Heart right ventricle (tissue), 16 donors: Measurements from ENCODE around the gene CAMK4. TPM values are rescaled to one million over a fixed set of nuclear protein-coding genes. Genes with fewer than 3 reads are reported as not detected.

Experiments used
- ATAC-seq, 8 donors: fragments of 200-7000 bp; cut with Tn5 transposase; one replicate each; pipeline ENCODE4 v1.9.1; 2020; ENCODE audit warnings: mild to moderate bottlenecking in 8 of 8, moderate library complexity in 8 of 8, moderate number of reproducible peaks in 1 of 8
- DNase-seq, 2 donors: peaks; one replicate each; pipeline ENCODE4 v3.0.0-alpha.2; 2020
- H3K27ac ChIP-seq, 10 donors: fragments of 200-600 bp; sonication (generic) in 2 of 10; one replicate each; pipeline versions ENCODE4 v1.5.0 to v1.8.0; 2020 to 2022; ENCODE audit warnings: mild to moderate bottlenecking in 3 of 10
- H3K27me3 ChIP-seq, 7 donors: fragments of 200-600 bp; one replicate each; pipeline ENCODE4 v1.8.0; 2021 to 2022; ENCODE audit warnings: mild to moderate bottlenecking in 2 of 7
- H3K36me3 ChIP-seq, 9 donors: fragments of 200-600 bp; sonication (generic) in 1 of 9; one replicate each; pipeline versions ENCODE4 v1.5.0 to v1.8.0; 2020 to 2022; ENCODE audit warnings: mild to moderate bottlenecking in 2 of 9
- H3K4me1 ChIP-seq, 9 donors: fragments of 200-600 bp; sonication (generic) in 1 of 9; one replicate each; pipeline versions ENCODE4 v1.5.0 to v1.8.0; 2020 to 2022; ENCODE audit warnings: mild to moderate bottlenecking in 4 of 9
- H3K4me3 ChIP-seq, 10 donors: fragments of 200-600 bp; sonication (generic) in 2 of 10; one replicate each; pipeline versions ENCODE4 v1.5.0 to v1.8.0; 2020 to 2022; ENCODE audit warnings: mild to moderate bottlenecking in 7 of 10, moderate library complexity in 2 of 10
- H3K9me3 ChIP-seq, 11 donors: fragments of 200-600 bp in 10 of 11; sonication (generic) in 2 of 11; one replicate each; pipeline versions ENCODE4 v1.5.0 to v1.8.0; 2013 to 2022; ENCODE audit warnings: mild to moderate bottlenecking in 2 of 11, control low read depth in 1 of 11, moderate library complexity in 1 of 11
- CTCF ChIP-seq, 9 donors: fragments of 200-600 bp; sonication (generic) in 2 of 9; IDR thresholded peaks; one replicate each; pipeline versions ENCODE4 v1.5.0 to v1.8.0; 2021 to 2022; ENCODE audit warnings: antibody characterized with exemption in 9 of 9, mild to moderate bottlenecking in 5 of 9, moderate library complexity in 1 of 9
- WGBS, 2 donors: extraction: QIAGEN DNeasy Blood & Tissue Kit; methylation state at CpG; one replicate each; pipeline ENCODE4 v1.1.7; 2013; ENCODE audit warnings: inconsistent platforms in 1 of 2; 5-methylcytosine and 5-hydroxymethylcytosine counted together
- intact Hi-C, 10 donors: fragments of 100-400 bp; cut with DNase I; formaldehyde crosslinking; loops; one replicate each; pipeline versions ENCODE4 v1.11.1 to v1.14.2; 2022
- polyA plus RNA-seq, 2 donors: library from polyadenylated mRNA; stranded (reverse); fragments of 200-250 nt; gene quantifications; one replicate each; pipeline ENCODE4 v1.2.3, GENCODE V29; 2013
- total RNA-seq, 10 donors: library from RNA; stranded (reverse); fragmentation: NEBNext Ultra II Directional in 3 of 10; extraction: Animal tissue kit (Norgen Biotek cat#: 25700) in 3 of 10; gene quantifications; one replicate each; pipeline versions ENCODE4 v1.2.1 to v1.2.4, GENCODE V29; 2021 to 2023
- donor health status: Arrhythmogenic right ventricular cardiomyopathy.
- donor health status: ischemic (EF 13 %, LVEDD 7.1; RV severe dilation, severe dysfunction).
- donor health status: healthy with polysubstance abuse.
- donor health status: DM: no; HTN: yes; CAD: no.
- donor health status: DM: no; HTN: no; CAD: no.
- donor health status: ischemic (EF 25% LVEDD 6.9; RV normal size, moderate dysfunction).
- donor health status: ischemic (EF 25% LVEDD 5.7; RV mildly dilated, moderate dysfunction).
- donor health status: healthy.
- donor health status: DM: yes; HTN: yes; CAD: no.
- donor health status: Ischemic cardiomyopathy.
- donor health status: ischemic (EF 35%, LVEDD 5.7; RV mildly dilated, moderate dysfunction).
- donor health status: nonischemic (EF 11% LVEDD 7.7; RV severe dilation, severe dysfunction).
- donor health status: DM: yes; HTN: yes; CAD: no.
- donor health status: PGD.
- donor health status: ischemic (EF 29% LVEDD 5.4; RV normal size, mild dysfunction).
- donor health status: nonischemic (EF 23%, LVEDD 6.1; RV moderate dilation, normal function).

The CAMK4 gene
- total and polyA plus RNA-seq, 12 donors, result 0.02 to 2.0 (median 0.34) TPM; not detected in 1

DNA sequence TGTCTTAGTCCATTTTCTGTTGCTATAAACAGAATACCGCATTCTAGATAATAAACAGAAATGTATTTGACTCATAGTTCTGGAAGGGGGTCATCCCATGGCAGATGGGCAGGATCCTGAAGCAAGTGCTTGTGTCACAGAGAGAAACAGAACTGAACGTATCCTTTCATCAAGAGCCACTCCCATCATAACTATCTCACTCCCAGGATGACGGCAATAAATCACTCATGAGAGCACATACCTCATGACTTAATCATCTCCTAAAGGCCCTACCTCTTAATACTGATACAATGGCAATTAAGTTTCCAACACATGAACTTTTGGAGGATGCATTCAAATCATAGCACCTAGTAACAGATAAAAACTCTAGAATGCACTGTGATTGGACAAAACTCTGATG lies 142.9 kb downstream of the CAMK4 start:
- 74 to 77% methylated on average over 3 of the region's 3 CpGs for WGBS, 2 donors
- intact Hi-C loops, result no loop called here
- DNase-seq (no peak), ATAC-seq (no peak)
- Histone ChIP-seq H3K4me3 (no peak overlapping the region), H3K9me3 (no peaks in the 10 kb centered on the region), H3K4me1 (no peaks in the 10 kb centered on the region), H3K27me3 (no peaks in the 10 kb centered on the region), H3K27ac (no peak overlapping the region), H3K36me3 (no peaks in the 10 kb centered on the region)
- TF ChIP-seq CTCF (IDR thresholded peaks at IDR 0.05), result no peak

DNA sequence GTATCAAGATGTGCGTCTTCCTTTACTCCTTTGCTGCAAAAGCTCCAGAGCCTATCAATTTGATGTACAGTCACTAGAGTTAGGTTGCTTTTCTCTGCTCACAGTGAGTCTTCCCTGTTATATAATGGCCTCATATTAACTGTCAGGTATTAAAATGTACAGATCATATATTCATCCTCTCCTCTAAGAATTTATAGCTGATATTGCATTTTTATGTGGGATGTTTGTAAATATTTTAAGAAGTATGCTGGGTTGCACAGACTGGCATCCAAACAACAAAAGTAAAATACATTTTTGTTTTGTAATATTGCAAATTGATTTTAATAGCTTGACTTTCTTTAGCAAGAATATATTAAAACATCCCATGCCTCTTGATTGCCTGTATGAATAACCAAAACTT lies 148.6 kb downstream of the CAMK4 start:
- Histone ChIP-seq H3K27ac (no peak overlapping the region), H3K27me3 (no peaks in the 10 kb centered on the region), H3K36me3 (no peaks in the 10 kb centered on the region), H3K4me1 (no peaks in the 10 kb centered on the region), H3K4me3 (no peak overlapping the region), H3K9me3 (no peaks in the 10 kb centered on the region)
- WGBS, 2 donors, result 93 to 96% methylated on average over 1 of the region's 1 CpG
- intact Hi-C loops, result no loop called here
- ATAC-seq (no peak), DNase-seq (no peak)
- TF ChIP-seq CTCF (IDR thresholded peaks at IDR 0.05), result no peak

GRCh38 chr5:111374380-111374779 lies 150.2 kb downstream of the CAMK4 start:
- Histone ChIP-seq H3K27ac (no peak overlapping the region), H3K36me3 (no peaks in the 10 kb centered on the region), H3K9me3 (no peaks in the 10 kb centered on the region), H3K4me1 (no peaks in the 10 kb centered on the region), H3K27me3 (no peaks in the 10 kb centered on the region), H3K4me3 (no peak overlapping the region)
- no peak for DNase-seq
- TF ChIP-seq CTCF (IDR thresholded peaks at IDR 0.05), result no peak
- 77 to 79% methylated on average over 4 of the region's 4 CpGs for WGBS, 2 donors
- intact Hi-C loops, result no loop called here
- no peak for ATAC-seq

- no peak for DNase-seq
- Histone ChIP-seq H3K27me3 (no peaks in the 10 kb centered on the region), H3K27ac (no peak overlapping the region), H3K4me1 (no peaks in the 10 kb centered on the region), H3K4me3 (no peak overlapping the region), H3K36me3 (no peaks in the 10 kb centered on the region), H3K9me3 (no peaks in the 10 kb centered on the region)
- 90 to 93% methylated on average over 2 of the region's 2 CpGs for WGBS, 2 donors
- intact Hi-C loops, result no loop called here
- no peak for TF ChIP-seq CTCF (IDR thresholded peaks at IDR 0.05)
- ATAC-seq, result no peak
Observed at GRCh38 chr5:111375645-111376044, 151.5 kb downstream of the CAMK4 start.

DNA sequence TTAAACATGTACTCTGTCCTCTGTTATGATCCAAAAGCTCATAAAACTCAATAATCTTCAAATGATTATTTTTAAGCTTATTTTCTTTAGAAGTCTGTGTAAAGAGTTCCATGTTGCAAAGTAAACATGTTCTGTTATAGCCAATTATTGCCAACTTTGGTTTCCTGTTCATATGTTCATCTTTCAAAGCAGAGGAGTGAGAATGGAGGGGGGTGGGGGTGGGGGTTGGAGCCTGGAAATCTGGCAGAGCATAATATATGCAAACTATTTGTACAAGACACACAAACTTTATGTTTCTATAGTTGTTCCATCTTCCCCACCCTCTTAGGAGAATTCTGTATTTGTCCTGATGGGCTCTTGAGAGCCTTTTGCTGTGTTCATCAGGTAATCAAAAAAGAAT lies 153.1 kb downstream of the CAMK4 start:
- H3K4me3 ChIP-seq, result no peak overlapping the region
- no peak overlapping the region for H3K27ac ChIP-seq
- no peaks in the 10 kb centered on the region for H3K36me3 ChIP-seq
- H3K4me1 ChIP-seq, result no peaks in the 10 kb centered on the region
- intact Hi-C loops, result no loop called here
- no peaks in the 10 kb centered on the region for H3K9me3 ChIP-seq
- no peak for DNase-seq
- TF ChIP-seq CTCF (IDR thresholded peaks at IDR 0.05), result no peak
- H3K27me3 ChIP-seq, result no peaks in the 10 kb centered on the region
- no peak for ATAC-seq
